ENCODE results near the gene EFNB2.

The EFNB2 gene

GRCh38 chr13:106477303-106477702 is 58.2 kb downstream of the EFNB2 start:
- DNase-seq (ENCODE audit: insufficient read length, low spot score): no peak
- TF ChIP-seq POU2F2 (IDR thresholded peaks at IDR 0.05; ENCODE audit: low read depth, low read length): no peak
- FAIRE-seq: no peak

DNA sequence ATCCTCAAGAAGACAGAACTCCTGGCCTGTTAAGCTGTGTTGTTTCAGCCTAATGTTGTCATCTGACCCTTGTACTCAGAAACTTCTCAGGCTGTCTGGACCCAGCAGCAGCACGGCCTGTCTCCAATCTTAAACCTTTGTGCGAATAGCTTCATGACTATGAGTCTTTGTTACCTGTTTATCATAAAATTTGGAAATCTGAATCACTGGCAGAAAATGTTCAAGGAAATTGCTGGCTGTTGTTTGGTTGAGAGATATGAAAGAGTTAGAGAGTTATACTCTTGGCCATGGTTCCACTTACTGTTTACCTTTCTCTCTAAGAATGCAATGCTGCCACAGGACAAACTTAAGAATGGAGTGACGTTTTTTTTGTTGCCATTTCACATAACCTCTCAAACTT is 59.6 kb downstream of the EFNB2 start:
- DNase-seq (ENCODE audit: insufficient read length, low spot score) (no peak), FAIRE-seq (no peak)
- TF ChIP-seq SPI1 (IDR thresholded peaks at IDR 0.05; ENCODE audit: low read depth, low read length): no peak

GRCh38 chr13:106474912-106475311 is 60.5 kb downstream of the EFNB2 start:
- DNase-seq (ENCODE audit: insufficient read length, low spot score): no peak
- no peak for FAIRE-seq
- TF ChIP-seq POLR2A (IDR thresholded peaks at IDR 0.05; ENCODE audit: low read depth, low read length) (no peak), POLR2AphosphoS5 (IDR thresholded peaks at IDR 0.05; ENCODE audit: low read depth, low read length) (no peak), PAX5 (IDR thresholded peaks at IDR 0.05; ENCODE audit: insufficient read depth, low read length, severe bottlenecking) (no peak), TAF1 (IDR thresholded peaks at IDR 0.05; ENCODE audit: low read depth, low read length) (no peak), SPI1 (IDR thresholded peaks at IDR 0.05; ENCODE audit: low read depth, low read length) (no peak), POU2F2 (IDR thresholded peaks at IDR 0.05; ENCODE audit: low read depth, low read length) (no peak)

GRCh38 chr13:106473154-106473553 is 62.3 kb downstream of the EFNB2 start:
- DNase-seq (ENCODE audit: insufficient read length, low spot score) (no peak), FAIRE-seq (no peak)
- TF ChIP-seq SPI1 (IDR thresholded peaks at IDR 0.05; ENCODE audit: low read depth, low read length) (no peak), POLR2A (IDR thresholded peaks at IDR 0.05; ENCODE audit: low read depth, low read length) (no peak), PAX5 (IDR thresholded peaks at IDR 0.05; ENCODE audit: insufficient read depth, low read length, severe bottlenecking) (no peak), POLR2AphosphoS5 (IDR thresholded peaks at IDR 0.05; ENCODE audit: low read depth, low read length) (no peak), TAF1 (IDR thresholded peaks at IDR 0.05; ENCODE audit: low read depth, low read length) (no peak), POU2F2 (IDR thresholded peaks at IDR 0.05; ENCODE audit: low read depth, low read length) (no peak)

- TF ChIP-seq SPI1 (IDR thresholded peaks at IDR 0.05; ENCODE audit: low read depth, low read length) (no peak), POU2F2 (IDR thresholded peaks at IDR 0.05; ENCODE audit: low read depth, low read length) (no peak), TAF1 (IDR thresholded peaks at IDR 0.05; ENCODE audit: low read depth, low read length) (no peak), PAX5 (IDR thresholded peaks at IDR 0.05; ENCODE audit: insufficient read depth, low read length, severe bottlenecking) (no peak), POLR2A (IDR thresholded peaks at IDR 0.05; ENCODE audit: low read depth, low read length) (no peak), POLR2AphosphoS5 (IDR thresholded peaks at IDR 0.05; ENCODE audit: low read depth, low read length) (no peak)
- DNase-seq (ENCODE audit: insufficient read length, low spot score): no peak
- FAIRE-seq: no peak
Measured at GRCh38 chr13:106472621-106473020, 62.8 kb downstream of the EFNB2 start.

DNA sequence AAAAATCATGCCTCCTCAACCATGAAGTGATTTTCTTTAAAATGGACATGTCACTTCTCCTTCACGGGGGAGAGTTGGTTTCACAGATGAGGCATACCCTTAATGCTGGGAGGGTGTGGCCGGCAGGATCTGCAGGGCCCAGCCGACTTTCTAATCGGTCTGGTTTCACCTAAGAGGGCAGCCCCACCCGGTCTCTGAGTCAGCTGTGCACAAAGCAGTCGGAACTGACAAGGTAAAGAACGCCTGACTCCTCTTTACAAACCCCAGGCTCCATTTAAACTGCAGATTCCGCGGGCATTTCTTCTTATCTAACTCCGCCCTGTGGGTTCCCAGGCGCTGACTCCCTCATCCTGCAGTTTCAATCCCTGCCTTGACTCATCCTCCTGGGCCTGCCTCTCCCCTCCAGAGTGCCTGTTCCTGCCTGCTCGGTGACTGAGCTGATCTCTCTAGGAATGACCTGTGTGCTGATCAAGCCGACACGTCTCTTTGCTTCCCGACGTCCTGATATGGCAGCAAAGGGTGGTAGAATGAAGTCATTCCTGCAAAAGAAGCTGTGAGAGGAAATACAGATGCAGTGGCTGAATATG is 63.4 kb downstream of the EFNB2 start:
- TF ChIP-seq SPI1 (IDR thresholded peaks at IDR 0.05; ENCODE audit: low read depth, low read length) (no peak), POLR2AphosphoS5 (IDR thresholded peaks at IDR 0.05; ENCODE audit: low read depth, low read length) (no peak), POU2F2 (IDR thresholded peaks at IDR 0.05; ENCODE audit: low read depth, low read length) (no peak), TAF1 (IDR thresholded peaks at IDR 0.05; ENCODE audit: low read depth, low read length) (no peak), POLR2A (IDR thresholded peaks at IDR 0.05; ENCODE audit: low read depth, low read length) (no peak), PAX5 (IDR thresholded peaks at IDR 0.05; ENCODE audit: insufficient read depth, low read length, severe bottlenecking) (no peak)
- DNase-seq (ENCODE audit: insufficient read length, low spot score) (no peak), FAIRE-seq (no peak)

- no peak for DNase-seq (ENCODE audit: insufficient read length, low spot score)
- FAIRE-seq: no peak
- no peak for TF ChIP-seq POLR2A (IDR thresholded peaks at IDR 0.05; ENCODE audit: low read depth, low read length)
- TF ChIP-seq POLR2AphosphoS5 (IDR thresholded peaks at IDR 0.05; ENCODE audit: low read depth, low read length): no peak
- TF ChIP-seq PAX5 (IDR thresholded peaks at IDR 0.05; ENCODE audit: insufficient read depth, low read length, severe bottlenecking): no peak
- no peak for TF ChIP-seq TAF1 (IDR thresholded peaks at IDR 0.05; ENCODE audit: low read depth, low read length)
- TF ChIP-seq POU2F2 (IDR thresholded peaks at IDR 0.05; ENCODE audit: low read depth, low read length): no peak
- TF ChIP-seq SPI1 (IDR thresholded peaks at IDR 0.05; ENCODE audit: low read depth, low read length): no peak
Measured at GRCh38 chr13:106470576-106470975, 64.9 kb downstream of the EFNB2 start.

DNA sequence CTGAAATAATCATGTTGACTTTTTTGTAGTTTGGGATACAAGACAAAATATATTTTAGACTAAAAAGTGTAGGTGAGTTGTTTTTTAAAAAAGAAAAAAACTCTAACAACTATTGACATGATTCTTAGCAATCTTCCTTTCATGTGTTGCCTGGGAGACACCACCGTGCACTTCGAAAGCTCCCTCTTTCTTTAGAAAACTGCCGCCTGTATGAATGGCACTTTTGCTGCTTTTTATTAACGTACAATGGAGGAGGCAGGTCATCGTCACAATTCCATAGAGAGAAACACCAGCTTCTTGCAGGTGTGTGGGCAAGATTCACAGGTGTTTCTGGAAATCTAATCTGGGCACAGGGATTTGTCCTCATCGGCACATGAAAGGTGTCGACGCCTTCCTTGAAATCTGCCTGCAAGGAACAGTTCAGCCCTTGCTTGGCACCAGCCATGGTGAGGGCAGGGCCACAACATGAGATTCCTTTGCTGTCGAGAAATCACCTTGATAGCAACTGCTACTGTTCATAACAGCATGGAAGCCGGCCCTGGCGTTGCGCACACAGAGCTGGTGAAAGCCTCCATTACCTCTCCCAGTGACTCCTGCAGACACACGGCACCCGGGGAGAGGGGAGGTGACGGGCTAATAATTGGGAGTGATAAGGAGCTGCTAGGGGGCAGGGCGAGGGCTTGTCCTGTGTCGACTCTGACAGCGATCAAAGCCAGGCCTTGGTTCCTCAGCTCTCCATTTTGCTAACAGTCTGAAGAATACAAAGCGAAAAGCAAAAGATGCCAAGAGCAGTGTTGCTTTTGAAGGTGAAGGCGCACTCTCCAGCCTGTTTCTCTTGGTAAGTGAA is 66.5 kb downstream of the EFNB2 start:
- TF ChIP-seq POLR2A (IDR thresholded peaks at IDR 0.05; ENCODE audit: low read depth, low read length) (no peak), TAF1 (IDR thresholded peaks at IDR 0.05; ENCODE audit: low read depth, low read length) (no peak), POLR2AphosphoS5 (IDR thresholded peaks at IDR 0.05; ENCODE audit: low read depth, low read length) (no peak), PAX5 (IDR thresholded peaks at IDR 0.05; ENCODE audit: insufficient read depth, low read length, severe bottlenecking) (no peak), SPI1 (IDR thresholded peaks at IDR 0.05; ENCODE audit: low read depth, low read length) (no peak), POU2F2 (IDR thresholded peaks at IDR 0.05; ENCODE audit: low read depth, low read length) (no peak)
- FAIRE-seq: no peak
- DNase-seq (ENCODE audit: insufficient read length, low spot score): no peak

- FAIRE-seq (no peak), DNase-seq (ENCODE audit: insufficient read length, low spot score) (no peak)
- TF ChIP-seq POLR2AphosphoS5 (IDR thresholded peaks at IDR 0.05; ENCODE audit: low read depth, low read length) (no peak), PAX5 (IDR thresholded peaks at IDR 0.05; ENCODE audit: insufficient read depth, low read length, severe bottlenecking) (no peak), POLR2A (IDR thresholded peaks at IDR 0.05; ENCODE audit: low read depth, low read length) (no peak), TAF1 (IDR thresholded peaks at IDR 0.05; ENCODE audit: low read depth, low read length) (no peak)
Measured at GRCh38 chr13:106468207-106468606, 67.3 kb downstream of the EFNB2 start.
